SU-DHL-6 (cell line): ENCODE data around the gene ACVR1C.

ENCODE experiments used
- EZH2phosphoT487 ChIP-seq: fragments of 200-600 bp; sonication (generic), shearing (Covaris generic); conservative IDR thresholded peaks from 2 replicates; pipeline ENCODE4 v1.6.1; 2018; ENCODE audit warnings: mild to moderate bottlenecking, antibody characterized with exemption, low read length, moderate library complexity, mixed read lengths
- TF ChIP-seq, protein P1 (sequence below): fragments of 200-600 bp; sonication (generic); IDR thresholded peaks from one replicate; pipeline ENCODE4 v1.5.1; 2017; ENCODE audit warnings: antibody characterized with exemption, mild to moderate bottlenecking, low read length, moderate library complexity; ENCODE audit not compliant: insufficient read depth, poor library complexity, severe bottlenecking

DNA sequence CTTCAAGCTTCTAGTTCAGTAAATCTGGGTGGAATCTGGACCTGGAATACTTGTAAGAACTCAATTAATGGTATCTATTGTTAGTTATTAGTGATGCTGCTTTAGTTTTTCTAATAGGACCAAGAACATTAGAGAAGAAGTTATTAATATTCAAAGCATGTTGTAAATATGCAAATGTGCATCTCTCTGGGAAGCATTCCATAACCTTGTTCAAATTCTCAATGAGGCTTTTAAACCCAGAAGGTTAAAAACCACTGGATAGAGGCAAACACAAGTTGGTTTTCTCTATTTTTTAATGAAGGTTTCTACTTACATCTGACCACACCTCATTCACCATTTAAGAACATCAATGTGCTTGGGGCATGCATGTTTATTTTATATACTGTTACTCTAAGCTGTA lies 16.1 kb upstream of the ACVR1C start:
- TF ChIP-seq, protein P1, sequence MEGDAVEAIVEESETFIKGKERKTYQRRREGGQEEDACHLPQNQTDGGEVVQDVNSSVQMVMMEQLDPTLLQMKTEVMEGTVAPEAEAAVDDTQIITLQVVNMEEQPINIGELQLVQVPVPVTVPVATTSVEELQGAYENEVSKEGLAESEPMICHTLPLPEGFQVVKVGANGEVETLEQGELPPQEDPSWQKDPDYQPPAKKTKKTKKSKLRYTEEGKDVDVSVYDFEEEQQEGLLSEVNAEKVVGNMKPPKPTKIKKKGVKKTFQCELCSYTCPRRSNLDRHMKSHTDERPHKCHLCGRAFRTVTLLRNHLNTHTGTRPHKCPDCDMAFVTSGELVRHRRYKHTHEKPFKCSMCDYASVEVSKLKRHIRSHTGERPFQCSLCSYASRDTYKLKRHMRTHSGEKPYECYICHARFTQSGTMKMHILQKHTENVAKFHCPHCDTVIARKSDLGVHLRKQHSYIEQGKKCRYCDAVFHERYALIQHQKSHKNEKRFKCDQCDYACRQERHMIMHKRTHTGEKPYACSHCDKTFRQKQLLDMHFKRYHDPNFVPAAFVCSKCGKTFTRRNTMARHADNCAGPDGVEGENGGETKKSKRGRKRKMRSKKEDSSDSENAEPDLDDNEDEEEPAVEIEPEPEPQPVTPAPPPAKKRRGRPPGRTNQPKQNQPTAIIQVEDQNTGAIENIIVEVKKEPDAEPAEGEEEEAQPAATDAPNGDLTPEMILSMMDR, result no peak
- no peak for TF ChIP-seq EZH2phosphoT487
